GM21825 (cell line): ENCODE data around the gene FOXJ3.

Source experiments
- ATAC-seq: cut with Tn5 transposase; IDR thresholded peaks from one replicate; pipeline ENCODE4 v1.9.1; 2021; ENCODE audit warnings: mild to moderate bottlenecking, moderate library complexity; ENCODE audit not compliant: unreplicated experiment

FOXJ3 gene

DNA sequence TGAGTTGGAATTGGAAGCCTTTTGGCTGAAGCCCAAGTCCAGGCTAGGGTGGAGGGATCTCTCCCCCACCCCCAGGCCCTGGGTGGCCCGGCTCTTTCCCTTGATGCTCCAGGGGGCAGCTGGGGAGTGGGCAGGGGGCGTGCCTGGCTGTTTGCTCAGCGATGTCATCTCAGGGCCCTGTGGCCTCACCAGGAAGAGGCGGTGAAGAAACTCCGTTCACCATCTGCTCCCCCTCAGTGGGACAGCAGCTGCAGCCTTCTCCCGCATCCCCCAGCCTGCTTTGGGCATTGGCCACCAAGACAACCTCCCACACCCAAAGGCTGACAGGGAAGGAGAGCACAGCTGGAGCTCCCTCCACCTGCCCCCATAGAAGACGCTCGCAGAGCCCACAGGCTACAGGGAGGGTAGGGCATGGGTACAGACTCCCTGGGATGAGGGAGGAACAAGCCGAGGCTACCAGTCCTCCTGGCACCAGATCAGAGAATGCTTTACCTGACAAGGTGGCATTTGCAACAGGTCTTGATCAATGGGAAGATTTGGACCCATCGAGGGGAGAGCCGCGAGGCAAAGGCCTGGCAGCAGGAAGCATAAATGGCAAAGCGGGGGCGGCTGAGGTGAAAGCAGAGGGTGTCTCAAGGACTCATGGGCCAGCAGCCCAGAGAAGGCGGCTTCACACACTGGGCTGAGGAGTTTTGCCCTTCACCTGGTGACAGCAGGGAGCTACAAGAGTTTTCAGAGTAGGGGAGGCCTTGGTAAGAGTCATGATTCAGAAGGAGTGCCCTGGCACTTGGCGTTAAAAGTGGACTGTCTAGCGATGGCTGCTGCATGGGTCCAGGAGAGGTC is 164.0 kb downstream of the FOXJ3 start:
- ATAC-seq: no peak

DNA sequence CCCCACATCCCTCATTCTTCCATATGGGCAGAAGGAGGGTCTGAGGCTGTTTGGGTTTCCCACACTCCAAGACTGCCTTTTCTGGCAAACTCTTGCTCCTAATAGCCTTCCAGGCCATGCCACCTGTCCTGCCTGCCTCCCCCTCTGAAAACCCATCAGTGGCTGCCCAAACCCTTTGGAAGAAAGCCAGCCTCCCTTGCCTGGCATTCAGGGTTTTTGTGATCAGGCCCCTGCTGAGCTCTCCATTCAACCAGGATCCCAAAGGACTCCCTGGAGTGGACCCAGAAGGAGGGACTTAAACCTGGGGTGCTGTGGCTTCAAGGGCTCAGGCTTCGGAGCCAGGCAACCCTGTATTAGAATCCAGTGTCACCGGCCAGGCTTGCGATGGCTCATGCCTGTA is 166.3 kb downstream of the FOXJ3 start:
- no peak for ATAC-seq

DNA sequence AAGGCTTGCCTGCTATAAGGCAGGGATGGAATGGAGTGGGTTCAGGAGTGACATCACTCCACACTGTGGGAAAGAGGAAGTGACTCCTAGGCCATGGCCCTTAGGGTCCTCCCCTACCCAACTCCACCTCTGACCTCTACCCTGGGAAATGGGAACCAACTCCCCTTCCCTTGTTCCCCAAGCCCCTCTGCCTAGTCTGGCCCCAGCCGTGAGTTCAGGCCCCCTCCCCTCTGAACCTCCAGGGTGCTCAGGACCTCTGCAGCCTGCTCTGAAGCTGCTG is 166.7 kb downstream of the FOXJ3 start:
- ATAC-seq: no peak

DNA sequence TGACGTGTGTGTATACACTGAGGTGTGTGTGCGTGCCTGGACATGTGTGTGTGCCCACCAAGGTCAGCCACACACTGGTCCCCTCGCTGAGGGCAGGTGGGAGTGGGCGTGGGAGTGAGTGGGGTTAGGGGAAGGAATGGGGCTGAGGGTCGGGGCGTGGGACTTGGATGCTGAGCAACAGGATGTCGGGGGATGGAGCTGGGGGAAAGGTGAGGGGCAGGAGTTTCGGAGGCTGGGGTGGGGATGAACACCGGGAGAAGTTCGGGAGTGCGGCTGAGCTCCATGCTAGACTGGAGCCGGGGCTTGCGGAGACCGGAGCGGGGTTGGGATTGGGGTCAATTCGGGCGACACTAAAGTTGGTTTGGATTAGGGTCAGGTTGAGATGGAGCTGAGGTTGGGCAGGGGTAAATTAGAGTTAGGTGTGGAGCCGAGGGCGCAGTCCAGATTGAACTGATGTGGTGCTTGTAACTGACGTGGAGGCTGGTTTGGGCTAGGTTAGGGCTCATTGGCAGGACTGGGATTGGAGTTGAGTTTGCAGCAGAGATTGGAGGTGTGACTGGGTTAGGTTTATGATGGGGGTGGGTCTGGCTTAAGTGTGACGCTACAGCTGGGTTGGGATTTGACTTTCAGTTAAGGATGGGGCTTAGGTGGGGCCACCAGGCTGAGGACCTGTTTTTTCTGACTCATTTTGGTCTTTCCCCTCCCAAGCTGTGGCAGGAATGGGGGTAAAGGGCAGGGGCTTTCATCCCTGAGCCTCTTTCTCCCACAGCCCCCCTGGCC is 167.2 kb downstream of the FOXJ3 start:
- no peak for ATAC-seq

DNA sequence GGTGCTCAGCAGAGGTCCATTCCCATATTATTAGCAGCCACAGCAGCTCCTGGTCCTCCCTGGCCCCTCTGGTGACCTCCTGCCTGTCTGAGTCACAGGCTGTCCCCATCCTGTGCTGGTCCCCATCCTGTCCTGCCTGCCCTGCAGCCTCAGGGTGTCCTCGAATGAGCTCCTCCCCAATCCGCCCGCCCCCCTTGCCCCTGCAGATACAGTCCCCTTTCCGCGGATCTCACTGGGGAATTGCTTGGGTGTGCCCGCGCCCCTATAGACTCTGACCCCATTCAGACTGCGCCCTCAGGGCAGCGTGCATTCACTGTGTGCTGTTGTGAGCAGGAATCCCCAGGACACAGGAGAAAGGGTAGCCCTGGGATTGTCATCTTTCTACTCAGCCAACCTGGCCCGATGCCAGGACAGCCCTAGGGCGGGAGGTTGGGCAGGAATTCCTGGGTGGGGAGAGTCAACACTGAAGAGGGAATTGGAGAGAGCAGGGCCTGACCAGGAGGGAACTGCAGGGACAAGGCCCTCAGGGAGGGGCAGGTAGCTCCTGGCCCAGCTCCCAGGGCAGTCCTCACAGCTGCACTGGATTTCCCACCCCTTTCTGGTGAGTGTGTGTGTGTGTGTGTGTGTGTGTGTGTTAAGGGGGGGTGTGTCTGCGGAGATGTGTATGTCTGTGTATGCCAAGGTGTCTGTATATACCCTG is 169.4 kb downstream of the FOXJ3 start:
- no peak for ATAC-seq

DNA sequence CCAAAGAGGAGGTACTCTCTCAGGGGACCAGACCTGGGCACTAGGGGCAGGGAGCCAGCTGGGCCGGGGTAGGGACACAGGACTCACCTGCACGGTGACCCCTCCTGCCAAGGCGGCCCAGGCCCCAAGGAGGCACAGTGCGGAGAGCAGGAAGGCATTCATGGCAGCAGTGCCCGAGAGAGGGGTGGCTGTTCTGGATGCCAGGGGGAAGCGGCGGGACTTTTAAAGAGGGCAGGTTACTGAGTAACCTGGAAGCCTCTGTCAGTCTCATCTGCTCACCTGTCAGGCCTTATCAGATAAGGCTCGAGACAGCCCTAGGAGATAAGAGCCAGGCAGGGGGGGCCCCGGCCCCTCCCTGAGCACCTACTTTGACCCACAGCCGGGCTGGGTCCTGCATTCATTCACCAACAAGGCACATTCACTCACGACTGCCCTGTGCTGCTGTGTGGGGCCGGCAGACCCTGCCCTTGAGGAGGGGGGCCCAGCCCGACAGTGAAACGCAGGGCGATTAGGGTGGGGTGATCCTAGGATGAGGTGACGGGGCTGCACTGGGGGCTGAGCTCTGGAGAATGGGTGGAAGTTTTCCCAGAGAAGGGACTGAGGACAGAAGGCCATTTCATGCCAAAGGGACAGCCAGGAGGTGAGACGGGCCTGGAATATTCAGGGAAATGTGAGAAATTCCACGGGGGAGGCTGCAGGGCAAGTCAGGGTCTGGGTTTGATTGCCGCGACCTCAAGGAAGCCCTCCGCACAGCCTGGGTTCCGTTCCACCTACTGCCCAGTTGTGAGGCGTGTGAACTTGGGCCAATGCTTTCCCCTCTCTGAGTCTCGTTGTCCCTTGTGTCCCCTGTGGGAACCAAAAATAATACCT is 170.2 kb downstream of the FOXJ3 start, which contains the start of gene GUCA2A:
Gene GUCA2A, minus strand, starts transcription at position 195 of the 870 bp plus-strand sequence. Its CDS starts 33 bp downstream, at position 162.
- ATAC-seq: no peak

DNA sequence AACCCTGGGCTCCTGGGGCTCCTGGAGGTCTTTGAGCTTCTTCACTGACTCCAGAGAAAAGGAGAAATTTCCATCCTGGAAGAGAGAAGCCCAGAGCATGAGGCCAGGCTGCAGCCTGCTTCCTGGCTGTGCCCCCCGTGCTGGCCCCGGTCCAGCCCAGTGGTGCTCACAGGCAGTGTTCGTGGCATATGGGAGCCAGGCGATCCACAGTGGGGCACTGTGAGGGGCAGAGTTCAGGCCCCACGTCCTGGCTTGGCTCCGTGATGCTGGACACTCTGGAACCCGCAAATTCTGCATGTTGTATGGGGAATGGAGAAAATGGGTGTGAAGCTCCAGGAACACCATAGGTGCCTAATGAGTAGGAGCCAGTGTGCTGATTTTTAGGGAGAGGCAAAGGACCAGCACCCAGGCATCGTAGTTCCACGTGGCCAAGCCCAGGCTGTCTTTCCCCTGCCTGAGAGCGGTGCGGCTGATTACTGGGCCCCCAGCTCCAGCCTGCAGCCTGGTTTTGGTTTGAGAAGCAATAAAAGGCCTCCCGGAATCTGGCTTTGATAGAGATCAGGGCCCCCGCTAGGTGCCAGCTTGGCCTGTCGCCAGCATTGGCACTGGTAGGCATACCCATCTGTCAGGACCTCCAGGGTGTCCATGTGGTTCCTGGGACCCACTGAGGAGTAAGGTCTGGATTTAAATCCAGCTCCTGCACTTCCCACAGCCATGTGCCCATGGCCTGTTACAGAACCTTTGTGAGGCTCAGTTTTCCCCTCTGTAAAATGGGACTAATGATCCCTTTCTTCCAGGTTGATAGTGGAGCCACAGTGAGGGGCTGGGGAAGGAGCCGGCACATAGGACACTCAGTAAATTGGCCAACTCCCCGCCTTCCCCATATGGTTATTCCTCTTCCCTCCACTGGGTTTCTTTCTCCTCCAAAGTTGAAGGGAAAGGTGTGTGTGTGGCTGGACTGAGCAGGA is 171.2 kb downstream of the FOXJ3 start:
- ATAC-seq: no peak

DNA sequence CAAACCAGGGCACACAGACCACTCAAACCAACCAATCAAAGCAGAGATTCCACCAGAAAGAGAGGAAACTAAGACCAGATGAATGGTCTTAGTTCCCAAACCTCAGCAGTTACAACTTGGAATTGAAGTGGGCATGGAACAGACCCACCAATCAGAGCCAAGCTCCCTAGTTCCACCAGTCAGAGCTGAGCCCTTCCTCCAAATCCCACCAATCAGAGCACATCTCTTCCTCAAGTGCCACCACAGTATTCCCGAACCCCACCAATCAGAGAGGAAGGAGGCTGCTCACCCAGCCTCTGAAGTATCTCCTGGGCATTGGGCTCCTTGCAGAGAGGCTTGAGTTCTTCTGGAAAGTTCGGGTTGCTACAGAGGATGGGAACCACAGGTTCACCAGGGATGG is 171.9 kb downstream of the FOXJ3 start:
- no peak for ATAC-seq

DNA sequence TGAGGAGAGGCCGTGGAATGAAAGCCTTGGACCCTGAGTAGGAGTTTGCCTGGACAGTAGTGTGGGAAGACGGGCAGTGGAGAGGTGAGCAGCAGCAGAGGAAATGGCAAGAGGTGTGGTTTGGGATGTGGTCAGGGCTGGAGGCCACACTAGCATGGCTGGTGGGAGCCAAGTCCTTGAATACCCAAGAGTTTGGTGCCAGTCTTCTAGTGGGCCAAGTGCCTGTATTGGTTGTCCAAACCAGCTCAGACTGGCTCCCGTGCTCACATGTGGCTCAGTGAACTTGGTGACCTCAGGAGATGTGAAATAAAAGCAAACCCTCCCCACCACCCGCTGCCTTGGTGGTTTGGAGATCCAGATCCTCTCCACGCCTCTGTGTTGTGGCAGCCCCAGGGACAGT is 172.9 kb downstream of the FOXJ3 start:
- no peak for ATAC-seq

DNA sequence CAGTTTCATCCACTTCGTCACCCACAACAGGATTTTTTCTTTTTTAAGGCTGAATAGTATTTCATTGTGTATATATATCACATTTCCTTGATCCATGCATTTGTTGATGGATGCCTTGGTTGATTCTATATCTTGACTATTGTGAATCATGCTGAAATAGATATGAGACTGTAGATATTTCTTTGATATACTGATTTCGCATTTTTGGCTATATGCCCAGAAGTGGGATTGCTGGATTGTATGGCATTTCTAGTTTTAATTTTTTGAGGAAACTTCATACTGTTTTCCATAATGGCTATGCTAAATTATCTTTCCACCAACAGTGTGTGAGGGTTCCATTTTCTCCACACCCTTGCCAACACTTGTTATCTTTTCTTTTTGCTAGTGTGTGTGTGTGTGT is 176.8 kb downstream of the FOXJ3 start:
- ATAC-seq: no peak

DNA sequence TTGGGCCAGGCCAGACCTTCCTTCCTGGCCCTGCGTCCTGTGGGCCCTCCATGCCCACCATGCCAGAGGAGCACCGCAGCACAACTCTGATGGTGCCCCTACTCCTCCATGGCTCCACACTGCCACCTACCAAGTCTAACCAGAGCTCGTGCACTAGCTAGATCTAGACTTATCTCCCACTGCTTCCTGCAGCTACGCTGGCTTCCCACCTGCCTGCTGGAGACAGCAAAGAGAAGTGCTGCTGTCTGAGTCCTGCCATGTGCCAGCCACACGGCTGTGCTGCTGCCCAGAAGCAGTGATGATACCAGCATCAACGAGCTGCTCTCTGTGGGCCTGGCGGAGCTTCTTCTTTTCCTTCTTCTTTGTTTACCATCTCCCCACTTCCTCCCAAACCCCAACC is 177.4 kb downstream of the FOXJ3 start:
- ATAC-seq: no peak

DNA sequence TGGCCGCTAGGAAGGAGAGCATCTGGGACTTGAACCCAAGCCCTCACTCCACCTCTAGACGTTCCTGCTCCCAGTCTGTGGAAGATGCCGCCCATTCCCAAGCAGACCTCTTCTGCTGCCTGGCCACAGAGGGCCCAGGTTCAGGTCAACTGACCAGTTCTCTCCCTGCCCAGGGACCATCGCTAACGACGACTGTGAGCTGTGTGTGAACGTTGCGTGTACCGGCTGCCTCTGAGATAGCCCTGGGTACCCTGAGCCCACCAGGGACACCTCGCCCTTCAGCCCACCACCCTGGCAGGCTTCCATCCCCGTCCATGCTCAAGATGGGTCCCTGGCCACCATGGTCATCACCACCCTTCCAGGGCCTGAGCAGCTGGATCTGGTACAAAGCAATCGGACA is 179.7 kb downstream of the FOXJ3 start:
- no peak for ATAC-seq

DNA sequence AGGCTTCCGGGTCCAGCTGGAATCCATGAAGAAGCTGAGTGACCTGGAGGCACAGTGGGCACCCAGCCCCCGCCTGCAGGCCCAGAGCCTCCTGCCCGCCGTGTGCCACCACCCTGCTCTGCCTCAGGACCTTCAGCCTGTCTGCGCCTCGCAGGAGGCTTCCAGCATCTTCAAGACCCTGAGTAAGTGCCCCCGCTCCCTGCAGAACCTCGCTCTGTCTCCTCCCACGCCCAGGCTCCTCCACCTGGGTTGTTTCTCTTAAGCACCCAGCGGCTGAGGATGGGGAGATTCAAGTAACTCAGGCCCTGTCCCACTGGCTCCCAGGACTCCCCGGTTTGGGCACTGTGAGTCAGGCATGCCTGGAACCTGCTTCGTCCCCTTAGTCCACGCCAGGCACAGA is 180.3 kb downstream of the FOXJ3 start:
- ATAC-seq: no peak

DNA sequence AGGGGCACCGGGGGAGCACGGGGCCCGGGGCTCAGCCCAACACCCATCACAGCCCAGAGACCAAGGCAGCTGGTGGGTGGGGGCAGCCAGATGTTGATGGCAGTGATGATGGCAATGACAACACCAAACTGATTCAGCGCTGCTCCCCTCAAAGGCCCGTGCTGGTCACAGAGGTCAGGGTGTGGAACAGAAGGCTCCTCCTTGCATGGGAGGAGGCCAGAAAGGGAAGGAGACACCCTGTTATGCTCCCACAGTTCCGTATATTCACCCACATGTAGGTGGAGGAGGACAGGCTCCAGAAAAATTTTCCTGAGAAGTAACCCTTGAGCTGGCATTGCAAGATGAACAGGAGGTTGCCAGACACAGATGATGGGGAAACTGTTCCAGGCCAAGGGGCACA is 181.4 kb downstream of the FOXJ3 start:
- ATAC-seq: no peak

DNA sequence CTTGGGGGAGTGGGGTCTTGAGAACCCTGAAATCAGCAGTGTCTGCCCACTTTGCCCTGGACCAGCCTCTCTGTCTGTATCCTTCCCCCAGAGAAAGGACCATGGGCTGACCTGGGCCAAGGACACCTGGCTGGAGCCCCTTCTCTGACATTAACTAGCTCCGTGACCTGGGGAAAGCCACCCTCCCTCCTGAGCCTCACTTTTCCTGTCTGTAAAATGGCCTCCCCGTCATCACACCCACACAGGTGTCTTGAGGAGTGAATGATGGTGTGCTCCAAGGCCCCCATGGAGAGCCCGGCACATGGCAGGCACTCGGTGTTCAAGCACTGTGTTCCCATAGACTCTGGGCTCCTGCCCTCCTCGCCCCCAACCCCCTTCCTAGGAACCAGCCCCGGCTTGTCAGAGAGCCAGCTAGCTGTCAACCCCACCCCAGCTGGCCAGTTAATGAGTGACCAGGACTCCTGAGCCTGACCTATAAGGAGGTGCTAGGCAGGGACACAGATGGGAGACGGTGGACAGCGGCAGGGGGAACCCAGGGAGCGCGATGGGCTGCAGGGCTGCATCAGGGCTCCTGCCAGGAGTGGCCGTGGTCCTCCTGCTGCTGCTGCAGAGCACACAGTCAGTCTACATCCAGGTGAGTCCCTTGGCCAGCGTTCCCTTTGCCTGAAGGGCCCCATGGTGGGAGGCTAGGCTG is 182.0 kb downstream of the FOXJ3 start, which contains the start of gene GUCA2B:
Gene GUCA2B, plus strand, starts transcription at position 504 of the 694 bp plus-strand sequence. Its CDS starts 41 bp downstream, at position 545.
- no peak for ATAC-seq

DNA sequence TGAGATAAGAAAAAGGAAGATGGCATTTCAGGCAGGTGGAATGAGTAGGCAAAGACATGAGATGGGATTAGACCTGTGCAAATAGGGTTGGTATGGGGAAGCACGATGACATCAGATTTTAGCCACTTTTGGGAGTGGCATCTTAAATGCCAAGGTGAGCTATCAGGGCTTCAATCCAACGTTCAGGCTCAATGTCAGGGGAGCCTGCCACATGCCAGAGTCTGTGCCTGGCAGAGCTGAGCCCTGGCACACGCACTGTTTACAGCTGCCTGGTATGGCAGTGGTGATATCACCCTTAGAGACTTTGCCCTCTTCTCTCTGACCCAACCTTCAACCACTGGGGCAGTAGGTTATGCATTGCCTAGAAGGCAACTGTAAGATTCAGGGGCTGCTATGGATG is 182.9 kb downstream of the FOXJ3 start:
- no peak for ATAC-seq

DNA sequence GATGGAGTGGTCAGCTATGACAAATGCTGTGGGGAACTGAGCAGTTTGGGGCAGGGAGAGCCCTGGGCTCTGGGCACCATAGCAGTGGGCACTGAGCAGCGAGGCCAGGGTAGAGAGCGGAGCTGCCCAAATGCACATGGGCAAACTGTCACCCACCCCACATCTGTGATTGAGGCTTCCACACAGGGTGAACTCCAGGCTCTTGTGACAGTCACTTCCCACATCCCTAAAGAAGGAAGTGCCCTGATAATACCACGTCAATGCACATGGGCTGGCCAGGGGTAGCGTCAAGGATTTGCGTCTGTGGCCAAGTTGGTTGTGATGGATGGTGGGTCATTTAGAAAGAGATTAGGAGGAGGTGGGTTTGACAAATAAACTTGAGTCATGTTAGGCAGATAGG is 184.4 kb downstream of the FOXJ3 start:
- no peak for ATAC-seq

DNA sequence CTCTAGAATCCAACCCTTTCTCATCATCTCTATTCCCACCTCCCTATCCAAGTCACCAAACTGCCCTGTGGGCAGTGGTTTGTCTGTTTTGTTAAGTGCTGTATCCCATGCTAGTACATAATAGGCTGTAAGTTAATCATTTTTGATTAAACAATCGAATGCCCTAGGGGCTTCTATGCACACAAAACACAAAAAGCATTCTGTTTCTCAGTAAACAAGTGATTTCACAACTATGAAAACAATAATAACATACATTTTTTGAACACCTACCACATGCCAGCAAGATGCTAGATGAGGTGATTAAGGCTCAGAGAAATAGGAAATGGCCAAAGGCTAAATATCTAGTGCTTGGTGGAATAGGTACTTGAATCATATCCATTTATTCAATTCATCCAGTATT is 186.9 kb downstream of the FOXJ3 start:
- no peak for ATAC-seq
